ENCODE results near the gene PPP6R1. TPM values are rescaled to one million over a fixed set of nuclear protein-coding genes. Genes with fewer than 3 reads are reported as not detected.

PPP6R1 gene
- total and polyA plus RNA-seq, 2 of the 13 experiments (the other 11 are each of a cell fraction or from before 2014, with no cell fraction given), result 25.8 to 54.0 TPM

DNA sequence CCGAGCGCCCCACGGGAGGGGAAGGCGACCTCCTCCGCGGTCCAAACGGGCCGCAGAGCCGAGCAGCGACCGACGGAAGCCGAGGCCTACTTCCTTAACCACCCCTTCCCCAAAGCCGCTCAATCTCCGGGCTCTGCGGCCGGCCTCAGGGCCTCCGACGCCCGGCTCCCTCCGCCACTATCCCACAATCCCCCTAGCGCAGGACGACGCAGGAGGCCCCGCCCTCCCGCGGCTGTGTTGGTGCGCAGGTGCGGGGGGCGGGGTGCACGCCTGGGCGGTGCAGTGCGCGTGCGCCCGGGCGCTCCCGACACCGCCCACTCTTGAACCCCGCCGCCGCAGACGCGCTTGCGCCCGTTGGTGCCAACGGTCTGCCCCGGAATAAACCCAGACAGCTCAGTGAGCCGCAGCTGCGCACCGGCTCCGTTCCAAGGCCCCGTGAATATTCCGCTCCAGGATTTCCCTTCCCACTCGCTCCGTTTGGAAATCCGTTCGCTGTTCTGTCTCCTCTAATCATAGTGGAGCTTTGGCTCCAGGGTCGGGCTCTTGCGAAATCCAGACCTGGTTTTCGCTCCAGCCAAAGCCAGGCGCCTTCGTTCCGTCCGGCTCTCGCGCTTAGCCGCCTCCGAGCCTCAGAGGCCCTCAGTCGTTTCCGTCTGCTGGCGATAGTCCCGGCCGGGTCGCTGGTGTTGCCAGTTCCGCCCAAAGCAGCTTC, at the start of gene PPP6R1 (continued):
- TF ChIP-seq, protein P1, sequence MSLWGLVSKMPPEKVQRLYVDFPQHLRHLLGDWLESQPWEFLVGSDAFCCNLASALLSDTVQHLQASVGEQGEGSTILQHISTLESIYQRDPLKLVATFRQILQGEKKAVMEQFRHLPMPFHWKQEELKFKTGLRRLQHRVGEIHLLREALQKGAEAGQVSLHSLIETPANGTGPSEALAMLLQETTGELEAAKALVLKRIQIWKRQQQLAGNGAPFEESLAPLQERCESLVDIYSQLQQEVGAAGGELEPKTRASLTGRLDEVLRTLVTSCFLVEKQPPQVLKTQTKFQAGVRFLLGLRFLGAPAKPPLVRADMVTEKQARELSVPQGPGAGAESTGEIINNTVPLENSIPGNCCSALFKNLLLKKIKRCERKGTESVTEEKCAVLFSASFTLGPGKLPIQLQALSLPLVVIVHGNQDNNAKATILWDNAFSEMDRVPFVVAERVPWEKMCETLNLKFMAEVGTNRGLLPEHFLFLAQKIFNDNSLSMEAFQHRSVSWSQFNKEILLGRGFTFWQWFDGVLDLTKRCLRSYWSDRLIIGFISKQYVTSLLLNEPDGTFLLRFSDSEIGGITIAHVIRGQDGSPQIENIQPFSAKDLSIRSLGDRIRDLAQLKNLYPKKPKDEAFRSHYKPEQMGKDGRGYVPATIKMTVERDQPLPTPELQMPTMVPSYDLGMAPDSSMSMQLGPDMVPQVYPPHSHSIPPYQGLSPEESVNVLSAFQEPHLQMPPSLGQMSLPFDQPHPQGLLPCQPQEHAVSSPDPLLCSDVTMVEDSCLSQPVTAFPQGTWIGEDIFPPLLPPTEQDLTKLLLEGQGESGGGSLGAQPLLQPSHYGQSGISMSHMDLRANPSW (CRISPR knock-in tag; IDR thresholded peaks at IDR 0.05; ENCODE audit: borderline replicate concordance), result peak; percentile 97; the same call in 1 of the 2 replicates
- TF ChIP-seq, protein P2, sequence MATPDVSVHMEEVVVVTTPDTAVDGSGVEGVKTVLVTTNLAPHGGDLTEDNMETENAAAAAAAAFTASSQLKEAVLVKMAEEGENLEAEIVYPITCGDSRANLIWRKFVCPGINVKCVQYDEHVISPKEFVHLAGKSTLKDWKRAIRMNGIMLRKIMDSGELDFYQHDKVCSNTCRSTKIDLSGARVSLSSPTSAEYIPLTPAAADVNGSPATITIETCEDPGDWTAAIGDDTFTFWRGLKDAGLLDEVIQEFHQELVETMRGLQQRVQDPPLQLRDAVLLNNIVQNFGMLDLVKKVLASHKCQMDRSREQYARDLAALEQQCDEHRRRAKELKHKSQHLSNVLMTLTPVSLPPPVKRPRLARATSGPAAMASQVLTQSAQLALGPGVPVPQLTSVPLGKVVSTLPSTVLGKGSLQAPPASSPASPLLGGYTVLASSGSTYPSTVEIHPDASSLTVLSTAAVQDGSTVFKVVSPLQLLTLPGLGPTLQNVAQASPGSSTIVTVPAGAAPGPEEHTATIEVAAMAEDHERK (CRISPR knock-in tag; IDR thresholded peaks at IDR 0.05; ENCODE audit: low read depth), result peak; percentile 70; the same call in 1 of the 2 replicates
- TF ChIP-seq SMC3 (IDR thresholded peaks at IDR 0.05; ENCODE audit: low read length), result peak; percentile 61
- TF ChIP-seq, protein P3, sequence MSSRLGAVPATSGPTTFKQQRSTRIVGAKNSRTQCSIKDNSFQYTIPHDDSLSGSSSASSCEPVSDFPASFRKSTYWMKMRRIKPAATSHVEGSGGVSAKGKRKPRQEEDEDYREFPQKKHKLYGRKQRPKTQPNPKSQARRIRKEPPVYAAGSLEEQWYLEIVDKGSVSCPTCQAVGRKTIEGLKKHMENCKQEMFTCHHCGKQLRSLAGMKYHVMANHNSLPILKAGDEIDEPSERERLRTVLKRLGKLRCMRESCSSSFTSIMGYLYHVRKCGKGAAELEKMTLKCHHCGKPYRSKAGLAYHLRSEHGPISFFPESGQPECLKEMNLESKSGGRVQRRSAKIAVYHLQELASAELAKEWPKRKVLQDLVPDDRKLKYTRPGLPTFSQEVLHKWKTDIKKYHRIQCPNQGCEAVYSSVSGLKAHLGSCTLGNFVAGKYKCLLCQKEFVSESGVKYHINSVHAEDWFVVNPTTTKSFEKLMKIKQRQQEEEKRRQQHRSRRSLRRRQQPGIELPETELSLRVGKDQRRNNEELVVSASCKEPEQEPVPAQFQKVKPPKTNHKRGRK (CRISPR knock-in tag; IDR thresholded peaks at IDR 0.05), result no peak
- TF ChIP-seq, protein P4, sequence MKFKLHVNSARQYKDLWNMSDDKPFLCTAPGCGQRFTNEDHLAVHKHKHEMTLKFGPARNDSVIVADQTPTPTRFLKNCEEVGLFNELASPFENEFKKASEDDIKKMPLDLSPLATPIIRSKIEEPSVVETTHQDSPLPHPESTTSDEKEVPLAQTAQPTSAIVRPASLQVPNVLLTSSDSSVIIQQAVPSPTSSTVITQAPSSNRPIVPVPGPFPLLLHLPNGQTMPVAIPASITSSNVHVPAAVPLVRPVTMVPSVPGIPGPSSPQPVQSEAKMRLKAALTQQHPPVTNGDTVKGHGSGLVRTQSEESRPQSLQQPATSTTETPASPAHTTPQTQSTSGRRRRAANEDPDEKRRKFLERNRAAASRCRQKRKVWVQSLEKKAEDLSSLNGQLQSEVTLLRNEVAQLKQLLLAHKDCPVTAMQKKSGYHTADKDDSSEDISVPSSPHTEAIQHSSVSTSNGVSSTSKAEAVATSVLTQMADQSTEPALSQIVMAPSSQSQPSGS (CRISPR knock-in tag; IDR thresholded peaks at IDR 0.05), result peak; percentile 94
- TF ChIP-seq, protein P5, sequence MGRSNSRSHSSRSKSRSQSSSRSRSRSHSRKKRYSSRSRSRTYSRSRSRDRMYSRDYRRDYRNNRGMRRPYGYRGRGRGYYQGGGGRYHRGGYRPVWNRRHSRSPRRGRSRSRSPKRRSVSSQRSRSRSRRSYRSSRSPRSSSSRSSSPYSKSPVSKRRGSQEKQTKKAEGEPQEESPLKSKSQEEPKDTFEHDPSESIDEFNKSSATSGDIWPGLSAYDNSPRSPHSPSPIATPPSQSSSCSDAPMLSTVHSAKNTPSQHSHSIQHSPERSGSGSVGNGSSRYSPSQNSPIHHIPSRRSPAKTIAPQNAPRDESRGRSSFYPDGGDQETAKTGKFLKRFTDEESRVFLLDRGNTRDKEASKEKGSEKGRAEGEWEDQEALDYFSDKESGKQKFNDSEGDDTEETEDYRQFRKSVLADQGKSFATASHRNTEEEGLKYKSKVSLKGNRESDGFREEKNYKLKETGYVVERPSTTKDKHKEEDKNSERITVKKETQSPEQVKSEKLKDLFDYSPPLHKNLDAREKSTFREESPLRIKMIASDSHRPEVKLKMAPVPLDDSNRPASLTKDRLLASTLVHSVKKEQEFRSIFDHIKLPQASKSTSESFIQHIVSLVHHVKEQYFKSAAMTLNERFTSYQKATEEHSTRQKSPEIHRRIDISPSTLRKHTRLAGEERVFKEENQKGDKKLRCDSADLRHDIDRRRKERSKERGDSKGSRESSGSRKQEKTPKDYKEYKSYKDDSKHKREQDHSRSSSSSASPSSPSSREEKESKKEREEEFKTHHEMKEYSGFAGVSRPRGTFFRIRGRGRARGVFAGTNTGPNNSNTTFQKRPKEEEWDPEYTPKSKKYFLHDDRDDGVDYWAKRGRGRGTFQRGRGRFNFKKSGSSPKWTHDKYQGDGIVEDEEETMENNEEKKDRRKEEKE (IDR thresholded peaks at IDR 0.05), result no peak
- no peak for TF ChIP-seq GLI4 (CRISPR knock-in tag; IDR thresholded peaks at IDR 0.05; ENCODE audit: borderline replicate concordance)
- peak; percentile 85 for TF ChIP-seq ZMYM3 (CRISPR knock-in tag; IDR thresholded peaks at IDR 0.05)
- TF ChIP-seq RAD21 (CRISPR knock-in tag; IDR thresholded peaks at IDR 0.05), result peak; percentile 69
- no peak for TF ChIP-seq NFATC3 (CRISPR knock-in tag; IDR thresholded peaks at IDR 0.05)
- no peak for TF ChIP-seq SUZ12 (IDR thresholded peaks at IDR 0.05; ENCODE audit: low read depth, low read length)
- TF ChIP-seq KDM3A (CRISPR knock-in tag; IDR thresholded peaks at IDR 0.05; ENCODE audit: low read depth), result peak; percentile 70
- TF ChIP-seq MEIS1 (CRISPR knock-in tag; IDR thresholded peaks at IDR 0.05; ENCODE audit: borderline replicate concordance), result peak; percentile 27; the same call in 1 of the 2 replicates
- no peak for TF ChIP-seq ATF7 (IDR thresholded peaks at IDR 0.05)
- TF ChIP-seq ATF7 (CRISPR knock-in tag; IDR thresholded peaks at IDR 0.05), result no peak
- TF ChIP-seq ZNF460 (CRISPR knock-in tag; IDR thresholded peaks at IDR 0.05; ENCODE audit: borderline replicate concordance), result no peak; the same call in 1 of the 2 replicates
- TF ChIP-seq SNRNP70 (IDR thresholded peaks at IDR 0.05; ENCODE audit: low read depth, low read length), result no peak
- no peak for TF ChIP-seq ZNF570 (CRISPR knock-in tag; IDR thresholded peaks at IDR 0.05; ENCODE audit: borderline replicate concordance)
- TF ChIP-seq IKZF4 (CRISPR knock-in tag; IDR thresholded peaks at IDR 0.05; ENCODE audit: borderline replicate concordance, low read depth, not compliant biosample characterization), result no peak
